ENCODE results near the gene SPATA31E1. TPM values are rescaled to one million over a fixed set of nuclear protein-coding genes. Genes with fewer than 3 reads are reported as not detected.
"Not testable (repeated sequence)": the region's sequence is repeated elsewhere in the genome, so short reads cannot be mapped to it uniquely, and the experiment has no call there.

SPATA31E1 gene
- total and polyA plus RNA-seq, 12 donors, result not detected

- Histone ChIP-seq H3K27me3 (peaks cover 0 to 47% (median 10%) of the 10 kb centered on the region in 7 donors), H3K27ac (no peak overlapping the region), H3K4me1 (peaks cover 0 to 6% (median 0%) of the 10 kb centered on the region in 9 donors), H3K36me3 (no peaks in the 10 kb centered on the region), H3K4me3 (no peak overlapping the region), H3K9me3 (no peaks in the 10 kb centered on the region)
- 75 to 89% methylated on average over 1 of the region's 1 CpG for WGBS, 2 donors
- TF ChIP-seq, protein P1, sequence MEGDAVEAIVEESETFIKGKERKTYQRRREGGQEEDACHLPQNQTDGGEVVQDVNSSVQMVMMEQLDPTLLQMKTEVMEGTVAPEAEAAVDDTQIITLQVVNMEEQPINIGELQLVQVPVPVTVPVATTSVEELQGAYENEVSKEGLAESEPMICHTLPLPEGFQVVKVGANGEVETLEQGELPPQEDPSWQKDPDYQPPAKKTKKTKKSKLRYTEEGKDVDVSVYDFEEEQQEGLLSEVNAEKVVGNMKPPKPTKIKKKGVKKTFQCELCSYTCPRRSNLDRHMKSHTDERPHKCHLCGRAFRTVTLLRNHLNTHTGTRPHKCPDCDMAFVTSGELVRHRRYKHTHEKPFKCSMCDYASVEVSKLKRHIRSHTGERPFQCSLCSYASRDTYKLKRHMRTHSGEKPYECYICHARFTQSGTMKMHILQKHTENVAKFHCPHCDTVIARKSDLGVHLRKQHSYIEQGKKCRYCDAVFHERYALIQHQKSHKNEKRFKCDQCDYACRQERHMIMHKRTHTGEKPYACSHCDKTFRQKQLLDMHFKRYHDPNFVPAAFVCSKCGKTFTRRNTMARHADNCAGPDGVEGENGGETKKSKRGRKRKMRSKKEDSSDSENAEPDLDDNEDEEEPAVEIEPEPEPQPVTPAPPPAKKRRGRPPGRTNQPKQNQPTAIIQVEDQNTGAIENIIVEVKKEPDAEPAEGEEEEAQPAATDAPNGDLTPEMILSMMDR (IDR thresholded peaks at IDR 0.05), result no peak
- DNase-seq (no peak), ATAC-seq (peak in 1 of 8 donors; percentile 35)
- intact Hi-C loops (cut with DNase I), result no loop called here
These were observed 42.5 kb upstream of the SPATA31E1 start for GRCh38 chr9:87840134-87840533.

GRCh38 chr9:87842878-87843585 lies 39.6 kb upstream of the SPATA31E1 start:
- no peak overlapping the region for H3K27ac ChIP-seq
- peaks cover 0 to 6% (median 0%) of the 10 kb centered on the region in 9 donors for H3K4me1 ChIP-seq
- no peak for ATAC-seq
- intact Hi-C loops (cut with DNase I), result no loop called here
- H3K9me3 ChIP-seq, result no peaks in the 10 kb centered on the region
- no peaks in the 10 kb centered on the region for H3K36me3 ChIP-seq
- no peak for DNase-seq
- no peak overlapping the region for H3K4me3 ChIP-seq
- 94% methylated on average over 28 of the region's 28 CpGs for WGBS, 2 donors
- H3K27me3 ChIP-seq, result peaks cover 0 to 37% (median 10%) of the 10 kb centered on the region in 7 donors
- TF ChIP-seq, protein P1 (IDR thresholded peaks at IDR 0.05), result no peak

DNA sequence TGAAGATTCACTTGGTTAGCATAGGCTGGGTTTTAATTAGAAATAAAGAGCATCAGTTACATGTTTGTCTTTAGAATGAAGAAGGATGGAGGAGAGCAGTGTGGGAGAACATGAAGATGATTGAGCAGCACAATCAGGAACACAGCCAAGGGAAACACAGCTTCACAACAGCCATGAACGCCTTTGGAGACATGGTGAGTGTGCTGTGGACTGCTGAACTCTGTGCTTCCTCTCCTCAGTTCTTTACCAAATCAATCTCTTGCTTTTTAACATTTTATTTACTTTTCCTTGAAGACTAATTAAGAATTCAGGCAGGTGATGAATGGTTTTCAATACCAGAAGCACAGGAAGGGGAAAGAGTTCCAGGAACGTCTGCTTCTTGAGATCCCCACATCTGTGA lies 38.2 kb upstream of the SPATA31E1 start:
- WGBS, 2 donors, result 24 to 37% methylated on average over 2 of the region's 2 CpGs
- peaks cover 0 to 30% (median 6%) of the 10 kb centered on the region in 7 donors for H3K27me3 ChIP-seq
- intact Hi-C loops (cut with DNase I), result no loop called here
- TF ChIP-seq, protein P1 (IDR thresholded peaks at IDR 0.05), result no peak
- no peaks in the 10 kb centered on the region for H3K36me3 ChIP-seq
- no peak overlapping the region for H3K4me3 ChIP-seq
- no peak for DNase-seq
- H3K27ac ChIP-seq, result no peak overlapping the region
- no peaks in the 10 kb centered on the region for H3K9me3 ChIP-seq
- no peak for ATAC-seq
- H3K4me1 ChIP-seq, result peaks cover 0 to 6% (median 0%) of the 10 kb centered on the region in 9 donors

DNA sequence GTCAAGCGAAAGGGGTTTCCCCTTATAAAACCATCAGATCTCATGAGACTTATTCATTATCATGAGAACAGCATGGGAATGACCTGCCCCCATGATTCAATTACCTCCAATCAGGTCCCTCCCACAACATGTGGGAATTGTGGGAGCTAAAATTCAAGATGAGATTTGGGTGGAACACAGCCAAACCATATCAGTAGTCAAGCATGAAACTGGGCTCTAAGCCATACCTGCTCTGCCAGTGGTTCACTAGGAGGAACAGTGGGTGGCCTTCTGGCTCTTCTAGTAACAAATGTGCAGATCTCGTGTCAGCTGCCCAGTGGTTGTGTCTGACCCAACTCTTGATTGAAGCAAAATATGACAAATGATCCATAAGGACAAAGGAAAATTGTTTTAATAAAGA lies 34.9 kb upstream of the SPATA31E1 start:
- H3K36me3 ChIP-seq; H3K9me3 ChIP-seq; H3K27ac ChIP-seq; intact Hi-C loops (cut with DNase I); H3K4me1 ChIP-seq; DNase-seq; H3K4me3 ChIP-seq: not testable (repeated sequence)
- WGBS, 2 donors, result 42 to 46% methylated on average over 2 of the region's 2 CpGs
- peak in 1 of 8 donors; percentile 60 for ATAC-seq
- H3K27me3 ChIP-seq, result peaks cover 0 to 29% (median 3%) of the 10 kb centered on the region in 7 donors

DNA sequence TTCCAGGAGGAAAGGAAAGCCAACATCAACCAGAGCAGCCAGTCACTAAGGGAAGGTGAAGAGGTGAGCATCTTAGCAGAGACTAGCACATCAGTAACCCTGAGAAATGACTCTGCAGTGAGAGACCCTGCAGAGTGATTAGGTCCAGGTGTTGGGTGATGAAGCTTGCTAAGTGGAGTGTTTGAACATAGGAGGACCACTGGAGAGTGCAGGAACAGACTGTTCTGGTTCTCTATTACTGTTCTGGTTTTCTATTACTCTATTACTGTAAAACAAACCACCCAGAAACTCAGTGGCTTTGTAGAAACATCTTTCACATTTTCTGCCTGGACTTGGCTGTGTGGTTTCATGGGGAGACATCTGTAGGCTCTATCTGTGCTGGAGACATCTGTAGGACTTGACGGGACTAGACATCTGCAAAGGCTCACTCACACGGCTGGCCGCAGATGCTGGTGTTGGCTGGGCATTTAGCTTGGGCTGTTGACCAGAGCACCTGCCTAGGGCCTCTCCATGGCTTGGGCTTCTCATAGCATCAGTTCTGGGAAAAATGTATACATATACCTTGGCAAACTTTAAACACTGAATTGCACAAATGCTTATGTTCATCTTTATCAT lies 33.4 kb upstream of the SPATA31E1 start:
- WGBS, 2 donors, result 60 to 61% methylated on average over 3 of the region's 3 CpGs
- no peak overlapping the region for H3K27ac ChIP-seq
- intact Hi-C loops (cut with DNase I), result no loop called here
- H3K9me3 ChIP-seq, result no peaks in the 10 kb centered on the region
- DNase-seq, result no peak
- no peaks in the 10 kb centered on the region for H3K36me3 ChIP-seq
- peaks cover 0 to 22% (median 2%) of the 10 kb centered on the region in 7 donors for H3K27me3 ChIP-seq
- no peak overlapping the region for H3K4me3 ChIP-seq
- H3K4me1 ChIP-seq, result no peaks in the 10 kb centered on the region
- TF ChIP-seq, protein P1 (IDR thresholded peaks at IDR 0.05), result no peak
- ATAC-seq, result peak in 5 of 8 donors; percentile 13 to 81 (median 49)
